Peyer's patch (tissue), 4 donors: ENCODE results near the gene TRAK1.

Source experiments
- CTCF ChIP-seq, 6 experiments: fragments of 450-650 bp in 4 of 6; fragments of 200-600 bp in 2 of 6; sonication (generic) in 1 of 6; IDR thresholded peaks; one replicate each; pipeline ENCODE4 v1.5.1; 2017 to 2019; ENCODE audit warnings: antibody characterized with exemption in 6 of 6, mild to moderate bottlenecking in 3 of 6, moderate library complexity in 1 of 6
- POLR2A ChIP-seq, 2 donors: fragments of 450-650 bp; IDR thresholded peaks; one replicate each; pipeline ENCODE4 v1.5.1; 2017; ENCODE audit warnings: antibody characterized with exemption in 2 of 2, mild to moderate bottlenecking in 2 of 2, moderate library complexity in 2 of 2

- TF ChIP-seq CTCF (IDR thresholded peaks at IDR 0.05) = no peak
- TF ChIP-seq POLR2A (IDR thresholded peaks at IDR 0.05) = no peak
Observed at GRCh38 chr3:42182555-42182954, 91.4 kb downstream of the TRAK1 start.
